ENCODE data around the gene SMARCAL1.

GRCh38 chr2:216495656-216496055 lies 83.4 kb downstream of the SMARCAL1 start:
- TF ChIP-seq EZH2 (IDR thresholded peaks at IDR 0.05; ENCODE audit: insufficient read depth, low read length) (no peak), CTCF (IDR thresholded peaks at IDR 0.05; ENCODE audit: insufficient read depth, low read depth, low read length) (no peak)

Data from astrocyte (in vitro differentiated cells and primary cell).